ENCODE measurements around the gene TREH. TPM values are rescaled to one million over a fixed set of nuclear protein-coding genes. Genes with fewer than 3 reads are reported as not detected.

TREH gene
- total RNA-seq, 1 experiment from 2014 or later: not detected

DNA sequence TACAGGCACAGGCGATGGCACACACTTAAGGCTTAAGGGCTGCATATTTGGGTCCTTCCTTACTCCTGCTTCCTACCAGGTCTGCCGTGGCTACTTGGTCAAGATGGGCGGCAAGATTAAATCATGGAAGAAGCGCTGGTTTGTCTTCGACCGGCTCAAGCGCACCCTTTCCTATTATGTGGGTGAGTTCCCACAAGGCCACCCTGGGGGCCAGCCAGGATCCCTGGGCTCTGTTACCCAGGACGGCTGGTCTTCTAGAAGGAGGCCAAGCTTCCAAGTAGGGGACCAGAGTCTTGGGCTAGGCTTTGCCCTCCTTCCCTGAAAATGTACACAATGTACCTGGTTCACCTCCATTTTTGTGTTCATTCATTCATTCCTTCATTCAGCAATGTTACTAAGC lies 29.1 kb downstream of the TREH start:
- no peak for DNase-seq (ENCODE audit: low read depth)

DNA sequence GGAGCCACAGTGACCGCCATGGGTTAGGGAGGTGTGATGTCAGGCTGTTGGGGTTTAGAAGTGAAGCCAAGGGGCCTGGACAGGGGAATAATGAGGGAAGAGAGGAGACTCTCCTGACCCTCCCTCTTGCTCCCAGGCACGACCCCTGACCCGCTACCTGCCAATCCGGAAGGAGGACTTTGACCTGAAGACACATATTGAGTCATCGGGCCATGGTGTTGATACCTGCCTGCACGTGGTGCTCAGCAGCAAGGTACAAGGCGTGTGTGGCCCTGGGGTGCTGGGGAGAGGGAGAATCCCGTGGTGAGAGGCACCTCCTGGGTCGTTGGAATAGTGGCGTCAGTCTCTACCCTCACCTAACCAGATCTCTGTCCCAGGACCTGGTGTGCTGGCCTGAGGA lies 29.5 kb downstream of the TREH start:
- no peak for DNase-seq (ENCODE audit: low read depth)

- no peak for DNase-seq (ENCODE audit: low read depth)
These were observed 31.2 kb downstream of the TREH start for GRCh38 chr11:118648291-118648690.

DNA sequence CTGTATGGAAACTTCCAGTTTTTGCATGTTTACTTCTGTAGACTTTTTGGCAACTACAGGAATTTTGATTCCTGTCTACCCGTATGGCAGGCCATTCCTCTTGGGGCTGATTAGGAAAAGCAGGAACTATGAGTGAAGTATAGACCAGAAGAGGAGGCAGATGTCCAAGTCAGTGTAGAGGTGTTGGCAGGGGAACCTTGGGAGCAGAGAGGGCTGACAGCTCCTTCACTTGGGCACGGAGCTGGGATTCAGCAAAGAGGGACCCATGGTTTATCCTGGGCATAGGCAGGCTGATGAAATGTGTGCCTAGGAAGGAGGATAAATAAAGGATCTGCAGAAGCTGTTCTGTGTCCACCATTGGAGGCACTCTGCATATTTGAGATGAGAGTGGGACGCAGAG lies 33.1 kb downstream of the TREH start:
- no peak for DNase-seq (ENCODE audit: low read depth)

GRCh38 chr11:118645066-118645715 lies 34.3 kb downstream of the TREH start:
- no peak for DNase-seq (ENCODE audit: low read depth)

GRCh38 chr11:118644496-118644895 lies 35.0 kb downstream of the TREH start:
- no peak for DNase-seq (ENCODE audit: low read depth)

DNA sequence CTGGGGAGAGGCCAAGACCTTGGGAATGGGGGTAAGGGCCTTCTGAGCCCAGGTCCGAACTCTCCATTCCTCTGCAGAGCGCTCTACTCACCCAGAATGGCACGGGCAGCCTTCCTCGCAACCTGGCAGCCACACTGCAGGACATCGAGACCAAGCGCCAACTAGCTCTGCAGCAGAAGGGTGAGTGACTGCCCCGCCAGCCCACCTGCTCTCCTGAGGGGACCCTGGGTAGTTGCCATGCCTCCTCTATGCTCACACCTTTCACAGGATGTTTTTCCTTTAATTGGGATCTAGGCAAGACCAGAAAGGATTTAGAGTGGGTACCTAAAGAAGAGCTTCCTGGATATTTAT lies 35.5 kb downstream of the TREH start:
- no peak for DNase-seq (ENCODE audit: low read depth)

DNA sequence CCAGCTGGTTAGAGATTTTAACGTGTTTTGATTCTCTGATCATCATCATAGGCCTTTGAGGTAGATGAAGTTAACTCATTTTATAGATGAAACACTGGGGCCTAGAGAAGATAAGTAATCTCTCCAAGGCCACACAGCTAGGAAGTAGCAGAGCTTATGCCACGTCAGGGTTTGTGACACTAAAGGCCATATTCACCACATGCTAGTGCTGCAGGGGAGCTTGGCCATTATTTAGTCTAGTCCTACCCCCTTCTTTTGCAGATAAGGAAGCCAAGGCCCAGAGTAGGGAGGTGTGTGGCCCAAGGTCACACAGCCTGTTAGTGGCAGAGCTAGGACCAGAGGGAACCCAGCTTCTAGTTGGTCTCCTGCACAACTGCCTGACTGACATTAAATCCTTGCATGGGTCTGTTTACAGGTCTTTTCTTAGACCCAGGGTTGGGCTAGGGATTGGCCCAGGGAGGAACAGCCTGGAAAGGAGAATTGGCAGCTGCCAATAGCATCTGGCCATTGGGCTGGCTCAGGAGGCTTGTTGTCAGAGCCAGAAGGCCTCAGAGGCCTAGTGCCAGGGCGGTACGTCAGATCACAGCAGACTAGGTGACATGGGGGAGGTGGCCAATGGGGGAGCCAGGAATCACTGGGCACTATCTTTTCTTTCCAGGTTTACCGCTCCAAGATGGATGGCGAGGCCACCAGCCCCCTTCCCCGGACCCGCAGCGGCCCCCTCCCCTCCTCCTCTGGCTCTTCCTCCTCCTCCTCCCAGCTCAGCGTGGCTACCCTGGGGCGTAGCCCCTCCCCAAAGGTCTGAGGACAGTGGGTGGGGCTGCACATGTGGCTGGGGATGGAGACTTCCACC lies 36.1 kb downstream of the TREH start:
- DNase-seq (ENCODE audit: low read depth): no peak

DNA sequence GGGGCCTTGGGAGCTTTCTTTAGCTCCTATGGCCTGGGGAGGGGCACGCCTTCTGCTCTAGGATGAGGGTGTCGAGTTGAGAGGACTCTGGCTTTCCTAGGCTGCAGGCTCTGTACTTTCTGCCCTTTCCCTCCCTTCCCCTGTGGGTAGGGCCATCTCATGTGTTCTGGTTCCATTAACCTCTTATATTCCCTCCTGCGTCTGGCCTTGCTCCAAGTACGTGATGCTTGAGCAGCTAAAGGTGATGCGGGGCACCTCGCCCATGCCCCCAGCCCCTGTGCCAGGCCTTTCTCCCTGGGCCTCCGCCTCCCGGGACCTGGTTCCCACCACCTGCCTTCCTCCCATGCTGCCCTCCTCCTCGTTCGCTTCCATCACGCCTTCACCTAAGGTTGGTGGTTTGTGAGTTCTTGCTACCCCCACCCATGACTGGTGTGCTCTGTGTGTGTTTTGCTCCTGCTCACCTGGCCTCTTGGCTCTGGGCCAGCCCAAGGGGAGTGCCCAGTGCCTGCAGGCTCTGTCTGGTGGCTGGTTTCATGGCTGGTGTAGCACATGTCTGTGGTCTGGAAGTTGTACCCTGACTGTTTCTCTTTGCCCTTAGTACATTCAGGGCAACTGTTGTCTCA lies 37.9 kb downstream of the TREH start:
- no peak for DNase-seq (ENCODE audit: low read depth)

- no peak for DNase-seq (ENCODE audit: low read depth)
These were observed 38.9 kb downstream of the TREH start for GRCh38 chr11:118640332-118641154.

DNA sequence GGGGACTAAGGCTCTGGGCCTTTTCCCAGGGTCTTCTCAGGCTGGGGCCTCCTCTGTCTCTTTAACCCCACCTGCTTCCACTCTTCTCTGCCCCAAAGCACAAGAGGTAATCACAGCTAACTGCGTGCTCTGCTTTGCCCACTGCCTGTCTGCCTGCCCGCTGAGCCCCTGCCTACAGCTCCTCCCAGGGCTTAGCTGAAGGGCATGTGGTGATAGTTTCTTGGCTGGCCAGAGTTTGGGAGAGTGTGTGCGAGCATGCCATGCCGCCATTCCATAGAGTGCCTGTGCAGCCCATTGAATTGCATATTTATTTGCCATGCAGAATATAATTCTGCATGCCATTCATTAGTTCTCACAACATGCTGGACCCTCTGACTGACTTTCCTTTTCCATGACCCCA lies 39.6 kb downstream of the TREH start:
- DNase-seq (ENCODE audit: low read depth): no peak

DNA sequence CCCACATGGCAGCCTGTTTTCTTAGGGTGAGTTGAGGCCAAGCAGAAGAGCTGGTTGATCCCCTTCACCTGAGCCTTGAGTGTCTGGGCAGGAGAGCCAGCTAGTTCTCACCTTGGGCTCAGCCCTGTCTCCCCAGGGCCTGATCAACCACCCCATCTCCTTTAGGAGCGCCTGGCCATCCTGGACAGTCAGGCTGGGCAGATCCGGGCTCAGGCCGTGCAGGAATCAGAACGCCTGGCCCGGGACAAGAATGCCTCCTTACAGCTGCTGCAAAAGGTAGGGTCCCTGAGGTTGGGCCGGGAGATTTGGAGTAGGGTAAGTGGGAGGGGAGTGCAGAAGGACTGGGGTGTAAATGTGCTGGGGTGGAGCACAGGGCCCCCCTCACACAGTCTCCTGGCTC lies 40.7 kb downstream of the TREH start:
- DNase-seq (ENCODE audit: low read depth): no peak

DNA sequence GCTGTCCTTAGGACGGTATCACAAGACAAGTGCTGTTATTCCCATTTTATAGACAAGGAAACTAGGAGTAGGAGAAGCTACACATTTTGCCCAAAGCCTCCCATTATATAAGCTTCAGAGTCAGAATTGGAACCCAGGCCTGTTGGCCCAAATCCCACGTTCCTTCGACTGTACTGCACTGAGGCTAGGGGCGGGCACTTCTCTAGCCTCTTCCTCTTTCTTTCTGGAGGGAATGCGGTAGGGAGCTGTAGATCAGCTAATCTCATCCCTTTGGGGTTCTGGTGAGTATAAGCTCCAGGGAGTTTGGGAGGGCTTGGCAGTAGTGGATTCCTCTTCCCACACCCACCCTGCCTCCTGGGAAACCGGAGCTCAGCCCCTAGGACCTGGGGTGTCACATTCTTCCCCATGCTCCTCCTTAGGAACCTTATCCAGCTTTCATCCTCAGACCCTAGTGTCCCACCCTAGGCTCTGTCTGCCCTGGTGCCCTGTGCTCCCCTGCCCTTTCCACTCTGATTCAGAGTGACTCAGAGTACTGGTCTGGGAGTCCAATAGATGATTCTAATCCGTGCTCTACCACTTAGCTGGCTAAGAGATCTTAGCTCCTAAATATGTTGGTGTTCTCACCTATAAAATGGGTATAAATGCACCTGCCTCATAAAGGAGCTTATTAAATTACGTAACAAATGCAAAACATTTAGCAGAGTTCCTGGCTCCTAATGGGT lies 42.7 kb downstream of the TREH start:
- no peak for DNase-seq (ENCODE audit: low read depth)

DNA sequence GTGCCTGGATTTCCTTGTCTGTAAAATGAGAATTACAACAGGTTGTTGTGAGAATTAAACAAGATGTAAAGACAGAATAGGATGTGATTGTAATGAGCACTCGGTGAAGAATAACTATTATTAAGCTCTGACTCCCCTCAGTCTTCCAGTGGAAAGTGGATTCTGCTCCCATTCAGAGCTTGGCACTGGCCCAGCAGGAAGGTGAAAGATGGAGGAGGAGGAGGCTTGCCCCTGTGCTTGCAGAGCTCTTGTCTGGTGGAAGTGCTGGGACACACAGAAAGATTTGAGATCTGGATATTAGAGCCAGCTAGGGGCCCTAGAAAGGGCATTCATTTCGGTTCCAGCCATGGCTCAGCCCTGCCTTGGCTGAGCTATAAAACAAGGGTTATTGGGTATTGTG lies 43.8 kb downstream of the TREH start:
- no peak for DNase-seq (ENCODE audit: low read depth)

DNA sequence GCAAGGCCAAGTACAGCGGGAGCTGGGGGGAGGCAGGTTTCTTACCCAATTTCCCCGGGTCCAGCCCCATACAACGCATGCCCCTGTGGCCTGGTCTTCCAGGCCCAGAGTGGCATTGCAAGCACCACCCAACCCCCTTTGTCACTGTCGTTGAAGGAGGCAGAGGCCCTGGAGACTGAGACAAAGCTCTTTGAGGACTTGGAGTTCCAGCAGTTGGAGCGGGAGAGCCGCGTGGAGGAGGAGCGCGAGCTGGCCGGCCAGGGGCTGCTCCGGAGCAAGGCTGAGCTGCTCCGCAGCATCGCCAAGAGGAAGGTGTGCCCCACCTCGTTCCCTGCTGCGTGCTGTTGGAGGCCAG lies 44.2 kb downstream of the TREH start:
- no peak for DNase-seq (ENCODE audit: low read depth)

DNA sequence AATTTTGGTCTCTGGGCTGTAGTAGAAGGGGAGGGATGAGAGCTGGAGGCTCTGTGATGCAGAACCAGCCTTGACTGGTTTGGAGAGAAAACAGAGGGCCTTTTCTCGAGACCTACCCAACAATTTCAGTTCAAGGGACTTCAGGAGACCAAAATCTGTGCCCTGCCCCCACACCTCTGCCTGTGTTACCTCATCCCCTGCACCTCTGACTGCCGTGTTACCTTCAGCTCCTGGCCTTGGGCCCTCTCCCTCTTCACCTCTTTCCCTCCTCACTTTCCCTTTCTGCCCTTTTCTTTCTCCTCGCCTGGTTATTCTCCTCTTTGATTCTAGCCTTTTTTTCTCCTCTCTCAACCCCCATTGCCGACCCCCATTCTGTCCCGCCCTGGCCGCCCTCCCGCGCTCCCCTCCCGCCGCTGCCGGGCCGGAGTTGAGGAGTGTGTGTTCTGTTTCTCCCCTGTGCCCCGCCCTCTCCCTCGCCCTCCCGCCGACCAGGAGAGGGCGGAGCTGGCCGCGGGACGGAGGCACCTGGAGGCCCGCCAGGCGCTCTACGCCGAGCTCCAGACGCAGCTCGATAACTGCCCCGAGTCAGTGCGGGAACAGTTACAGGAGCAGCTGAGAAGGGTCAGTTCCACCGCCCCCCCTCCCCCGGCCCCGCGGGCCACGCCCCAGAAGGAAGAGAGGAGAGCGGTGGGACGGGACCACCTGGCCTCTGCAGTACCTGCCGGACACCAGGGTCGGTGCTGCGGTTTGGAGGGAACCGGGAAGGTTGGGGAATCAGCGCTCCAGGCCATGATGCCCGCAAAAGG lies 44.8 kb downstream of the TREH start:
- no peak for DNase-seq (ENCODE audit: low read depth)

GRCh38 chr11:118633979-118634378 lies 45.5 kb downstream of the TREH start:
- DNase-seq (ENCODE audit: low read depth): no peak

DNA sequence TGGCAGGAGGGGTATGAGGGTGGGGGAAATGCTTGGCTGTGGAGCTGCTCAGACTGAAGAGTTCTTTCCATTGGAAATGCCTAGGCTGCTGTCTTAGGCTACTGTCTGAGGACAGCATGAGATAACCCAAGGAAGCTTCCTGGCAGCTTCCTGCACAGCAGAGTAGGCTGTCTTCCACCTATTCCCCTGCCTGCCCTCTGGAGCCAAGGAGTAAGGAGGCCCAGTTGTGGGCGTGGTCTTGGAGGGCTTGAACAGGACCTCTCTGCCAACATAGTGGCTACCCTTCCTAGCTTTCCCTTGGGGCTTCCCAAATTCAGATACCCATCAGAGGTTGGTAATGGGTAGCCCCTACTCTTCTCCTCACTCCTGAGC lies 46.1 kb downstream of the TREH start:
- no peak for DNase-seq (ENCODE audit: low read depth)

DNA sequence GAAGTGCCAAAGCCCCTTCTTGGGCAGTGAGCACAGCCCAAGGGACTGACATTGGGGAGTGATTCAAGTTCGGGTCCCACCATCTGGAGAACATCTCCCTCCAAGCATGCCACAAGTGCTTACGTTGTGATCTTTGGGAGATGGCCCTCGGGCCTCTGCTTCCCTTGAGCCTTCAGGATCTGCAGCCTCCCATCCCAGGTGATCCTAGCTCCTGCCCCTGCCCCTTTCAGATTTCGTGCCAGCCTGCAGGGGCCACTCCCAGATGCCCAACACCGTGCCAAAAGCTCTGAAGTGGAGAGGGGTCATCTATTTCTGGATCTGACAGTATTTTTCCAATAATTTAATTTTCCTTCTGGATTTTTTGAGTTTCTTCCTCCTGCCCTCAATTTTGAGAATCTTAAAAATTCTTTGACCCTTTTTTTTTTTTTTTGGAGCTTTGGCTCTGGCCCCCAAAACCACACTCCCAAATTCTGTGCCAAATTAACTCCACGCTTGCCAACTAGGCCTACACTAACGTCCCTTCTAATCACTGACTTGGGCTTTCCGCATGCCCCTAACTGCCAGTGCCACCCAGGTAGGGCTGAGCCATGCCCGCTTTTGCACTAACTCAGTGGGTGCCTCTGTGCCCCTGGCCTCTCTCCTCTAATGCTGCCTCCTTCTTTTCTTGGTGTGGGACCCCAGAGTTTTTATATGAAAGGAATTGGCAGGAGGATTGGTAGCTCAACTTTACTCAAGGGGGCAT lies 46.7 kb downstream of the TREH start:
- DNase-seq (ENCODE audit: low read depth): no peak
